IPS DF 19.7 (cell line): ENCODE measurements around the gene TMEM43.
"Not testable (repeated sequence)": the region's sequence is repeated elsewhere in the genome, so short reads cannot be mapped to it uniquely, and the experiment has no call there.

Source experiments
- DNase-seq: peaks from one replicate; pipeline ENCODE4 v3.0.0-alpha.2; 2013; ENCODE audit warnings: low read depth, low spot score

TMEM43 gene, protein sequence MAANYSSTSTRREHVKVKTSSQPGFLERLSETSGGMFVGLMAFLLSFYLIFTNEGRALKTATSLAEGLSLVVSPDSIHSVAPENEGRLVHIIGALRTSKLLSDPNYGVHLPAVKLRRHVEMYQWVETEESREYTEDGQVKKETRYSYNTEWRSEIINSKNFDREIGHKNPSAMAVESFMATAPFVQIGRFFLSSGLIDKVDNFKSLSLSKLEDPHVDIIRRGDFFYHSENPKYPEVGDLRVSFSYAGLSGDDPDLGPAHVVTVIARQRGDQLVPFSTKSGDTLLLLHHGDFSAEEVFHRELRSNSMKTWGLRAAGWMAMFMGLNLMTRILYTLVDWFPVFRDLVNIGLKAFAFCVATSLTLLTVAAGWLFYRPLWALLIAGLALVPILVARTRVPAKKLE

DNA sequence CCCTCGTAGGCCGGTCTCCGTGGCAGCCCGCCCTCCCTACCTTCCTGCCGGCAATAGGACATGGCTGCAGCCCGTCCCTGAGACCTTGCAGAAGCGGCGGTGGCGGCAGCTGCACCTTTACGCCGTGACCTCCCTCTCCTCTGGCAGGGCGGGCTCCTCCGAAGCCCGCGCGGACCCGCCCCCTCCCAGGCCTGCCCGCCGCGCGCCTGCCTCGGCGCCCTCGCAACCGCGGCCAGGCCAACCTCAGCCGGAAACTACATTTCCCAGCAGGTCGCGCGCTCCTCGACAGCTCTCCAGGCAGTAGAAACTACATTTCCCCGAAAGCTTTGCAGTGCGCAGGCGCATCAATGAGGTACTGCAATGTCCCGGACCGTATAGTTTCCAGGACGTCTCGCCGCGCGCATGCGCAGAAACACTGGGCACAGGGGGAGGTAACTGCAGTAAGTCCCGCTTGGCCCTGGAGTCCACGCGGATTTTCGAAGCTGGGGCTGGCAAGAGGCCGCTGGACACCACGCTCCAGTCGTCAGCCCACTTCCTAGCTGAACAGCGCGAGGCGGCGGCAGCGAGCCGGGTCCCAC, at the start of gene TMEM43, which contains the start of gene CHCHD4:
Gene TMEM43 (plus strand): TSS at position 438 of the 578 bp plus-strand sequence. CDS start 142 bp downstream, outside the sequence.
Gene CHCHD4 (minus strand): TSS at position 256 of the 578 bp plus-strand sequence. CDS start 194 bp downstream, at position 62.
- peak; percentile 96 for DNase-seq

DNA sequence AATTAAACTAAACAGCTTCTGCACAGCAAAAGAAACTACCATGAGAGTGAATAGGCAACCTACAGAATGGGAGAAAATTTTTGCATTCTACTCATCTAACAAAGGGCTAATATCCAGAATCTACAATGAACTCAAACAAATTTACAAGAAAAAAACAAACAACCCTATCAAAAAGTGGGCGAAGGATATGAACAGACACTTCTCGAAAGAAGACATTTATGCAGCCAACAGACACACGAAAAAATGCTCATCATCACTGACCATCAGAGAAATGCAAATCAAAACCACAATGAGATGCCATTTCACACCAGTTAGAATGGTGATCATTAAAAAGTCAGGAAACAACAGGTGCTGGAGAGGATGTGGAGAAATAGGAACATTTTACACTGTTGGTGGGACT, 49.6 kb upstream of the TMEM43 start:
- not testable (repeated sequence) for DNase-seq

DNA sequence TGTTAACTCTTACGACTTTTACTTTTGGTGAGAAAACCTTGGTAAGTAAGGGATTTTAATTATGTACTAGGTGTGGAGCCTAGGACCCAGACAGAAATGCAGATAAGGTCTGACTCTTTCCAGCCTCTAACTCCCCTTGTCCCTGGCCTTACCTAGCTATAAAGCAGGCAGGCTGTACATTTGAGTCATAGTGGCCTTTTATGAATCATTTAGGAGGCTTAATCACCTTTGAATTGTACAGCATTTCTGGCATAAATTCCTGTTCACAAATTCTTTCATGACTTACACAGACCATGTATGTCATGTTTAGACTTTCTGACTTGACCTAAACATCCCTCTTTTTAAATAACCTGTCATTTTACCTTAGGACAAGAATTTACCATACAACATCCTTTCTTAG, 47.5 kb upstream of the TMEM43 start:
- DNase-seq, result no peak

DNA sequence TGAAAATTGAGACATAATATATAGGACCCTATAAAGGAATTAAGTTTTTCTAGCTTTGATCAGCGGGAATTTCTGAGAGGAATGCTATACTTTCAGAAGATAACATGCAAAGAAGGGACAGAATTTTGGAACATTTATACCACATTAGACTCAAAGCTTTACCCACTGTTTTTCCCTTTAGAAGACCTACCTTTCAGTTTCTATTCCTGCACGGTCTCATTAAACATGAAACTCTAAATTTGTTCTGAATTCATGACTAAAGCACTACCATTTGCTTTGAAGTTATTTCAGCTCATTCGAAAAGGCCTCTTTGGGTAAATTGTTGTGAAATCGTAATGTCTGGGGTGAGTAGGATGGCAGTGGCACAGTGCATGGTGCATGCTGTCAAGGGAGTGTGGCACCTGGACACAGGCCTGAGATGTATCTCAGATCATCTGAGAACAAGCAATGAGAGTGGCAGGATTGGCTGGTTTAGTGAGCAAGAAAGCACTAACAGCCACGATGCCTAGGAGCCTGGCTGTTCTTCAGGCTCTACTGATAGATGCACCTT, 42.7 kb upstream of the TMEM43 start:
- DNase-seq, result no peak

DNA sequence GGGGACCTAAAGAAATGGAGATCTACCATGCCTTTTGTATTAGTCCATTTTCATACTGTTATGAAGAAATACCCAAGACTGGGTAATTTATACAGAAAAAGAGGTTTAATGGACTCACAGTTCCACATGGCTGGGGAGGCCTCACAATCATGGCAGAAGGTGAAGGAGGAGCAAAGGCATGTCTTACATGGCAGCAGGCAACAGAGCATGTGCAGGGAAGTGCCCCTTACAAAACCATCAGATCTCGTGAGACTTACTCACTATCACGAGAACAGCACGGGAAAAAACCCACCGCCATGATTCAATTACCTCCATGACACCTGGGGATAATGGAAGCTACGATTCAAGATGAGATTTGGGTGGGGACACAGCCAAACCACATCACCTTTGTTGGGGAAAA, 37.4 kb upstream of the TMEM43 start:
- DNase-seq, result not testable (repeated sequence)

DNA sequence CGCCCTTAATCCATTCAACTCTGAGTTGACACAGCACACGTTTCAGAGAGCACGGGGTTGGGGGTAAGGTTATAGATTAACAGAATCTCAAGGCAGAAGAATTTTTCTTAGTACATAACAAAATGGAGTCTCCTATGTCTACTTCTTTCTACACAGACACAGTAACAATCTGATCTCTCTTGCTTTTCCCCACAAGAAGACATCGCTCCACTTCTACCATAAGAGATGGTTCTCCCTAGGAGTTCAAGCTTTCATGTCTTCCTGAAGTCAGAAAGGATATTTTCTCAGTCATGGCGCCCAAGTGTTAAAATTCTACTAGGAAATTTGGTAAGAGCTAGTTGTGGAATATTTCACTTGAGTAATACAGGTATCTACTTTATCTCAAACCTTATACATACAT, 32.9 kb upstream of the TMEM43 start:
- not testable (repeated sequence) for DNase-seq

DNA sequence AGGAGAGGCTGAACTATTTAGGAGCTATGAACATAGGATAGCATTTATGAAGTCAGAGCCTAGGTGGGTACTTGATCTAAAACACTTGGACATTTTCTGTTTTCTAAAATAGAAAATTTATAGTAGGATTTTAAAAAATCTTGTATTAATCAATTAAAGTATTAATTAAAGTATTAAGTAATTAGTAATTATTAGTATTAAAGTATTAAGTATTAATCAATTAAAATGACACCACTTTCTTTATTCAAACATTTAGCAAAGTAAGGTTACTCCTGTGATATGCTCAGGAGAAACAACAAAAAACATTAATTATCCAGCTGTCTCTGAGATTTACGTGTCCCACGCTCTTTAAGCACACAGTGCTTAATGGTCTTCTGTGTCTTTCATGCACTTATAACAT, 32.4 kb upstream of the TMEM43 start:
- no peak for DNase-seq

DNA sequence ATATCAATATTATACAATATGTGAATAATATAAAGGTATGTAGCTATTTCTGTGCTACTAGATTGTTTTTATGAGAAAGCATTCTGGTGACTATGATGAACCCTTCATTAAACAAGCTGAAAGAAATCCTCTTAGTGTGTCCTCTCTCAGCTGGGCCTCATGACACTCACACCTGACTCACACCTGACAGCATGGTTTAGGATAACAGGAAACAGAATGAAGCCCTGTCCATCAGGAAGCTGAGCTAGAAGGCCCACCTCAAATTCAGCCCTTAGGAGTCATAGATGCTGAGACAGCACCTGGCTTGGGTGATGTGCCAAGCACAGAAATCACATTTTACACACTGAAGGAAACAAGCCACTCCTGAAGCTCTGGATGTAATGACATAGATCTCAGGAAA, 31.0 kb upstream of the TMEM43 start:
- no peak for DNase-seq

DNA sequence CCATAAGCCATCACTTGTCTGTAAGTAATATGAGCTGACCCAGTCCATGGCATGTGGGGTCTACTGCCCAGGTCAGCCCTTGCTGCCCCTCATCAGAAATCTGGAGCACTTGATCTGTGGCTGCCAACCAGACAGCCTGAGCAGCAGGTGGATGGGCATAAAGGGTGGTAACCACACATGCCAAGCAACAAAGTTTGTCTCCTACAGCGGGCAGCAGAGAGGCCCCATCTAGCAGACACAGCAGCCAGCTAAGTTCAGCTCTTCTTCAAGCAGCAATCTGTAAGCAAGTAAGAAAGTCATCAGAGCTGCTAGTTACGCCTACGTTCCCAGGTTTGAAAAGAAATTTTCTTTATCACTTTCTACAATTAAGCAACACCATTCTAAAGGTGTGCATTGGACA, 28.1 kb upstream of the TMEM43 start:
- no peak for DNase-seq

DNA sequence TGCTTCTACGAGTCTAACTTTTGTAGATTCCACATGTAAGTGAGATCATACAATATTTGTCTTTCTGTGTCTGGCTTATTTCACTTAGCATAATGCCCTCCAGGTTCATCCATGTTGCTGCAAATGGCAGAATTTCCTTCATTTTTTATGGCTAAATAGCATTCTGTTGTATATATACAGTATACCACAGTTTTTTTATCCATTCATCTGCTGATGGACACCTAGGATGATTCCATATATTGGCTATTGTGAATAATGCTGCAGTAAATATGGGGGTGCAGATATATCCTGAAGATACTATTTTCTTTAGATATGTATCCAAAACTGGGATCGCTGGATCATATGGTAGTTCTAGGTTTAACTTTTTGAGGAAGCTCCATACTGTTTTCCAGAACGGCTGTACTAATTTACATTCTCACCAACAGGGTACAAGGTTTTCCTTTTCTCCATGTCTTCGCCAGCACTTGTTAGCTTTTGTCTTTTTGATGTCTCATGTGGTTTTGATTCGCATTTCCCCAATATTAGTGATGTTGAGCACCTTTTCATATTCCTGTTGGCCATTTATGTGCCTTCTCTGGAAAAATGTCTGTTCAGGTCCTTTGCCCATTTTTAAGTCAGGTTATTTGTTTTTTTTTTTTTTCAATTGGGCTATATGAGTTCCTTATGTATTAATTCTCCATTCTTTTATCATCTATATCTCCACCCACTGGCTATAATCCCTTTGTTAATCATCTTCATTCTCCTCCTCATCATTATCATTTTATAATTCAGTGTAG, 27.0 kb upstream of the TMEM43 start:
- no peak for DNase-seq

DNA sequence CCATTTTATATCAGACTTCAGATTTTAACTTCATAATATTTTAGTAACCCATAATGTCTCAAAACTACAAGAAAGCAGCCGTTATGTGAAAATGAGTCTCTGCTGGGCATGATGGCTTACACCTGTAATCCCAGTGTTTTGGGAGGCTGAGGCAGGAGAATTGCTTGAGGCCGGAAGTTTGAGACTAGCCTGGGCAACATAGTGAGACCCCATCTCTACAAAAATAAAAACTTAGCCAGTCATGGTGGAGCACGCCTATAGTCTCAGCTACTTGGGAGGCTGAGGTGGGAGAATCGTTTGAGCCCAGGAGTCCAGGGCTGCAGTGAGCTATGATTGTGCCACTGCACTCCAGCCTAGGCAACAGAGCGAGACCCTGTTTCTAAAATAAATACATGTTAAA, 15.0 kb upstream of the TMEM43 start:
- DNase-seq, result not testable (repeated sequence)

DNA sequence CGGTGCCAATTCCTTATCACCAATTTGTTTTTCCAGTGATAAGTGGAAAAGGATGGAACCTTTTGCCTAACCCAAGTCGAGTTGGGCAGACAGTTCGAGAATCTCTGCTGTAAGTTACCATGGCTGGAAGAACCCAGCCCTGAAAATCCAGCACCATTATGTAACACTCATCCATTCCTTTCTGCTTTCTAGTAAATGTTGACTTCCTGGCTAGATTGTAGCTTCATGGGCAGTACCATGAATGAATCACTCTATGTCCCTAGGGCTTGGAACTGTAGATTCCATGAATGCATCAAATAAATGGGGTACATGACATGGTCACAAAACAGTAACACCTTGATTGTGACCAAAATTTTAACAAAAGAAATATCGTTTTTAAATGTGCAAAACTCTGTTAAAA, 14.2 kb upstream of the TMEM43 start:
- no peak for DNase-seq

DNA sequence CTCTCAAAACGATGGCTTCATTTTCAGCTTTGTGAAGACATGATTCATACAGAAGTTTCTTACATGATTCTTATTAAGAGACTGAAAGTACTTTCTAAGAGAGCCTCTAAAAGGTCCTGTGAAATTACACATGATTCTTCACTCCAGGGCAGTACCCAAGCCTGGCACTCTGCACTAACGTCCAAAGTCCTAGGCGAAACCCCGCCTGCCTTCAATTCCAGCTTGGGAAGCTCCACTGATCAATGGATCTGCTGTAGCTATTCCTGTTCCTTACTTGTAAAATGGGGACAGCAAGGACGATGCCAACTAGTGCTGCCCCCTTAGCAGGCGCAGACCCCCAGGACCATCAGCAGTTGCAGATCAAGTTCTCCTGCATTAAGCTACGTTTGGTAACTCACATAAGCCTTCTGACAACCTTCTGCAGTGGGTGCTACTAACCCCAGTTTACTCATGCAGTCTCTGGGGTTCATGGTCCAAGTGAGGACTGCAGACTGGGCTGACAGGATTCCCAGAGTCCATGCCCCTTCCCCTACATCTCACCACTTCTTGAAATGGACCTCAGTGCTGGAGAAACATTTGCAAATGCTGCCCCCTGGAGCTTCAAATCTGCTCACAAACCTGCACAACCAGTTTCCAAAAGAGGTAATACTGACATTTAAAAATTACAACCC, 10.8 kb upstream of the TMEM43 start:
- DNase-seq, result no peak

DNA sequence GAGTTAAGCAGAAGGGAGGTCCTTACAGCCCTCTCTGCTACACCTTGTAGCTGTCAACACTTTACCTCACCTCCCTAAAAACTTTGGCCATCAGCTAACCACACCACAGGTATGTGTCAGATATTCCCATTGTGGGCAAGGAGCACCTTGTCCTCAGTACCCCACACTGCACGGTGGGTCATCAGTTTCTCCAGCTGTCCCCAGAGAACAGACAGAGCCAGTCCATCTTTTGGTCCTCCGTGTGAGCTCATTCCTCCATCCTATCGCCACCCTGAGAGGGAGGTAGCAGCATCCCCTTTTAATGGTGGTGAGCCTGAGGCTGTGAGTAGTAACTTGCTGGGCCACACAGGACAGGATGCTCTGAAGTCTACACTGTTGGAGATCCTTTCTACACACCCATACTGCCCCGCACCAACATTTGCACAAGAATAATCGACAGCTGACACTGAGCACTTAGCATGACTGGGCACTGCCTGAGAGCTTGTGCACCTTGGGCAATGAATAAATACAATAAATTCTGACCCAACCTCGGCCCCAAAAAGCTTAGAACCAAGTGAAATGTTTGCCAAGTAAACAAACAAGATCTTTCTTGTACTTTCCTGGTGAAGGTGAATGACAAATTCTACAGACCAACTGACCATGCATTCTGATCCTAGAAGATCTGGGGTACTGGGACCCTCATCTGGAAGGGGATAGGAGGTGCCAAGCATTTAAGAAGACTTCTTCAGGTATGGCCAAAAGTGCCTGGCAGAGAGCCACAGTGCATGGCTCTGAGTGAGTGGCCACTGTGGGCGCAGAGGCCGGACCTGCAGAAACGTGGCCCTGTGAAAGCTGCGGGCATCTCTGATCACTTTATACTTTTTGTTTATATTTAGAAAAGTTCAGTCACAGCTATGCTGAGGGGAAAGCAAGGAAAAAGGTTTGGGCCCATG, 7.1 kb upstream of the TMEM43 start:
- no peak for DNase-seq

DNA sequence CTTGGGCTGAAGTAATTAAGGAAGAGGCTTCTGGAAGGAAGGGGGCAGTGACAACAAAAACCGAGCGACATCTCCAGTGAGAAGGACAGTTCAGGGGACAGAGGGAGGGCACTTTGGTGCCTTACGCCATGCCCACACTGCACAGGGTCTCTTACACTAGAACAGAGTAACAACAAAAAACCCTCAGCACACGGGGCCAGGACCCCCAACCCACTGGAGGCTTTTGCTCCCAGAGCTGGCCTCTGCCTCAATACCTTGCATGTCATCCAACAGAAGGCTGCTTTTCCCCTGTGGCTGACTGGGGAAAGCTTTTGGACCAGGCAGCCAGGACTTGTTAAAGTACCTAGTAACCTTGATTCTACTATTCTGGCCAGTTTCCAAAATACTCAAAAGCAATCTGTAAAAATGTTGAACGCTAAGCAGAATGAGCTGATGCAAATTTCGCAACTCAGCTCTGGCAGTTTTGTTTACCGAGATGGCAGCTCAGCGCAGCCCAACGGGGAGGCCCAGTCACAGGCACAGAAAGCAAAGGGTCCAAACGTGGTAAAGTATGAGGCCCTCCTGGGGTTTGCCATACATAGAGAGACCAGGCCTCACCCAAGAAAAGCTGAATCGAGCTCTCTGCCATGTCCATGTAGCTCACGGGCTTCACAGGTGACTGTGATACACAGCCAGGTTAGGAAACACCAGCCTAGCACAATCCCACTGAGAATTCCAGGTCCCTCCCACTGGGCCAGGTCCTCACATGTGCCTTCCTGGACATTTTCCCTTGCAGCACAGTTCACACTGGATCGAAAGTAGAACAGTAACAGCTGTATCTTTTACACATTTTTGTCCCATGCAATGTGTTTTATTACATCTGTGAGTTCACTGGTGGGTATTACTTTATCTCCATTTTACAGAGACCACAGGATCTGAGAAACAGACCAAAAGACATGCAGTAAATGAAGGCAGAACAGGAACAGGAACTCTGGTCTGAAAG, 6.2 kb upstream of the TMEM43 start:
- no peak for DNase-seq

DNA sequence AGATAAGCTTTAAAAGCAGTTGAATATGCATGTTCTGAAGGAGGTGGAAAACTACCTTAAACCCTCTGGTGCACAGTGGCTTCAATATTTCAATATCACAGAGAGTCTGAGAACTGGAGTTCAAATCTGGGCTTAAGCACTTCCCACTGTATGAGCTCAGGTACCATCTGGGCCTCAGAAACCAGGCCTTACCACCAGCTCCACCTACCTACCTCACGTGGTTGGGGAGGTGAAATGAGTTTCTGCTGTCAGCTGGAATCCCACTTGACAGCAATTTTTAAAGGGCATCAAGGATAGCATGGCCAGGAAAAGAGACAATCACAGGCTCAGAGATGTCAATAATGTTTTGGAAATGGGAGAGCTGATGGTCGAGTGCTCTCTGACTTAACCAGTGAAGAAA, 5.2 kb upstream of the TMEM43 start:
- DNase-seq, result no peak

DNA sequence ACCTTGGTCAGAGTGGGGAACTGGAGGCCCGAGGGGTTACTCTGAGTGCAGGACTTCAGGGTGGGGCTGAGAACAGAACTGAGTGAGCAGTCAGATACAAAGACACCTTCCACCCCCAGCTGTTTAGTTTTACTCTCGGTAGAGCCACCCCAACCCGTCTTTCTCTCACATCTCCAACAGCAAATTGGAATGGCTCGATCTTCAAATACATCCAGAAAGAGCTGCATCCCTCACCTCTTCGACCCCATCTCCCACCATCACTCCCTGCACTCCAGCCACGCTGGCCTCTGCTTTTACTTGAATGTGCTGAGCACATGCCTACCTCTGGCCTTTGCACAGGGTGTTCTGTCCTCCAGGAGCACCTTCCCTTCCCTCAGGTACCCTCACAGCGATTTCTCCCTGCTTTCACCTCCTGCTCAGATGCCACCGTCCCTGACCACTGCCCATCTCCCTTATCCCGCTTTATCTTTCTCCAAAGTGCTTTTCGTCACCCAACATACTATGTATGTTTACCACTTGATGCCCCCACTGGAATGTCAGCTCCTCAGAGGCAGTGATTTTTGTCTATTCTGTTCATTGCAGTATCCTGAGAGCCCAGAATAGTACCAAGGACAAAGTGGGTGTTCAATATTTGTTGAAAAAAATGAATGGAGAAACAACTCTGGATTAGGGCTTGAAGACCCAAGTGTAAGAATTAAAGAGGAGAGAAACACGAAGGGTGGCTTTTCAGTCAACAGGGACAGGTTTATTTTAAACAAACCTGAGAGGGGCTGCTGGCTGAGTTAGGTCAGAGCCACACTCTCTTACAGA, 4.5 kb upstream of the TMEM43 start:
- no peak for DNase-seq

DNA sequence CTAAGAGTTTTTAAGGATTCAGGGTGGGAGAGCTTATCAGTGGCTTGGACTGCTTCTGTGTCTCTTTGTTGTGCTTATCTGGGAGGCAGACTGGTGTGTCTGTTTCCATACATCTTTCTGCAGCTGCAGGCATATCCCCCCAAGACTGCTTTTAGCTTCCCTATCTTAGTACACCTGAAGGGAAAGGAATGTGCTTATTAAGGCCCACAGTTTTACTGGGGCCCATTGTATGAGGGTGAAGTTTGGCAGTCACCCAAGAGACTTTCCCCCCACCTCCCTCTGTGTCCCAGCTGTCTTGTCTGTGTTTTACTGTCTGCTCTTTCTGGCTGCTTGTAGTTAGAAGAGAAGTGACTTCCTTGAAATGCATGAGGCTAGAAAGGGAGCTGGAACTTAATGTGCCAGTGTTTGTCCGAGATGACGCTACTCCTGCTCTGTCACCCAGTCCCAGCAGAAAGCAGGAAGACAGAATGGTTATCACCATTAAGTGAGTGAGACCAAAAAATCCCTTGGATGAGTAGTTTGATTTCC, 3.9 kb upstream of the TMEM43 start:
- not testable (repeated sequence) for DNase-seq
